Measurements from ENCODE around the gene SYNE1.

SYNE1 gene

GRCh38 chr6:152244998-152245630 lies 392.0 kb downstream of the SYNE1 start:
- no peak overlapping the region for H3K4me3 ChIP-seq (ENCODE audit: low read depth, low read length)
- peak; percentile 43 for DNase-seq (ENCODE audit: low read depth)
- TF ChIP-seq, protein P1, sequence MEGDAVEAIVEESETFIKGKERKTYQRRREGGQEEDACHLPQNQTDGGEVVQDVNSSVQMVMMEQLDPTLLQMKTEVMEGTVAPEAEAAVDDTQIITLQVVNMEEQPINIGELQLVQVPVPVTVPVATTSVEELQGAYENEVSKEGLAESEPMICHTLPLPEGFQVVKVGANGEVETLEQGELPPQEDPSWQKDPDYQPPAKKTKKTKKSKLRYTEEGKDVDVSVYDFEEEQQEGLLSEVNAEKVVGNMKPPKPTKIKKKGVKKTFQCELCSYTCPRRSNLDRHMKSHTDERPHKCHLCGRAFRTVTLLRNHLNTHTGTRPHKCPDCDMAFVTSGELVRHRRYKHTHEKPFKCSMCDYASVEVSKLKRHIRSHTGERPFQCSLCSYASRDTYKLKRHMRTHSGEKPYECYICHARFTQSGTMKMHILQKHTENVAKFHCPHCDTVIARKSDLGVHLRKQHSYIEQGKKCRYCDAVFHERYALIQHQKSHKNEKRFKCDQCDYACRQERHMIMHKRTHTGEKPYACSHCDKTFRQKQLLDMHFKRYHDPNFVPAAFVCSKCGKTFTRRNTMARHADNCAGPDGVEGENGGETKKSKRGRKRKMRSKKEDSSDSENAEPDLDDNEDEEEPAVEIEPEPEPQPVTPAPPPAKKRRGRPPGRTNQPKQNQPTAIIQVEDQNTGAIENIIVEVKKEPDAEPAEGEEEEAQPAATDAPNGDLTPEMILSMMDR (conservative IDR thresholded peaks at IDR 0.05; ENCODE audit: low read depth, low read length) = no peak

DNA sequence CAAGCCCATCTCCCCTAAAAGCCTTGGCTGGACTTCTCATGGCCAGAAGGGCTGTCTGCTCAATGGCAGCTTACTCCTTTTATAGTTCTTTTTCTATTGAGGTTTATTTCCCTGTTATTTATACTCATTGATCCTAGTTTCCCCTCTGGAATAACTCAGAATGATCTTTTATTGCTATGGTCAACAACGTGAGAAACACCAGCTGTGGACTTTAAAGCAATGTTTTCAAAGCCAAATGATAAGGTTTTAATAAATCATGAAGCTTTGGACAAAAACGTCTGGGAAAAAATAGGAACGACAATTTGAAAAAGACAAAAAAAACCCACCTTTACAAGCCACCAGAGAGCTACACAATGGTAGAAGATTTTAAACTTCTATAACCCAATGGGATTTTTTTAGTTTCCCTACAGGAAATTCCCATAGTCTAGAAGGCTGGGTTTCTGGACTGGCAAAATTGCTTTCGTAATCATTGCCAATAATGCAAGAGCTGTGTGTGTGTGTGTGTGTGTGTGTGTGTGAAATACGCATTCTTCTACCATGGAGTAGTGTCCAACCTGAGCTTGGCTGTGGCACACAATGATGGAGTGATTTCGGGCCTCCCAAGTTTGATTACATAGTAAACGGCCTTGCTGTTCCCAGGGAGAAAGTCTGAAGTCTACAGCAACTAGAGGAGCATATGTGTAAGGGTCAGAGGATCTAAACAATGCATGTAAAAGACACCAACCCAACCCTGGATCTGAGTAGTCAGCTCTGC lies 396.0 kb downstream of the SYNE1 start:
- TF ChIP-seq, protein P1 (conservative IDR thresholded peaks at IDR 0.05; ENCODE audit: low read depth, low read length) = no peak
- no peak overlapping the region for H3K4me3 ChIP-seq (ENCODE audit: low read depth, low read length)
- peak; percentile 19 for DNase-seq (ENCODE audit: low read depth)

DNA sequence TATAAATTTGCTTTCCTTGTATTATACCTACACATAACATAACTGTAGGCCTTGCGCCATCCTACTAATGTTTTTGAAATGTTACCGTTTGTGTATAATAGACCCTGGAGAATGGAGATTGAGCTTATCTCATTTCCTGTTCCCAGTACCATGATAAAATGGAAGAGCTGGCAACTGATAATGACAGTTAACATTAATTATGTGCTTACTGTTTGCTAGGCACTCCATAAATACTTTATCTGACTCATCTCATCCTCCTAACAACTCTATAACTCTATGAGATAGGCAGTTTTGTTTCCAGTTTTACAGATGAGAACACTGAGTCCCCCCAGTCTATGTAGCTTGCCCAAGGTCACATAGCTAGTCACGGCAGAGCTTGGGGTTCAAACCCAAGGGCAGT lies 396.7 kb downstream of the SYNE1 start:
- H3K4me3 ChIP-seq (ENCODE audit: low read depth, low read length) = no peak overlapping the region
- DNase-seq (ENCODE audit: low read depth) = no peak
- TF ChIP-seq, protein P1 (conservative IDR thresholded peaks at IDR 0.05; ENCODE audit: low read depth, low read length) = no peak

DNA sequence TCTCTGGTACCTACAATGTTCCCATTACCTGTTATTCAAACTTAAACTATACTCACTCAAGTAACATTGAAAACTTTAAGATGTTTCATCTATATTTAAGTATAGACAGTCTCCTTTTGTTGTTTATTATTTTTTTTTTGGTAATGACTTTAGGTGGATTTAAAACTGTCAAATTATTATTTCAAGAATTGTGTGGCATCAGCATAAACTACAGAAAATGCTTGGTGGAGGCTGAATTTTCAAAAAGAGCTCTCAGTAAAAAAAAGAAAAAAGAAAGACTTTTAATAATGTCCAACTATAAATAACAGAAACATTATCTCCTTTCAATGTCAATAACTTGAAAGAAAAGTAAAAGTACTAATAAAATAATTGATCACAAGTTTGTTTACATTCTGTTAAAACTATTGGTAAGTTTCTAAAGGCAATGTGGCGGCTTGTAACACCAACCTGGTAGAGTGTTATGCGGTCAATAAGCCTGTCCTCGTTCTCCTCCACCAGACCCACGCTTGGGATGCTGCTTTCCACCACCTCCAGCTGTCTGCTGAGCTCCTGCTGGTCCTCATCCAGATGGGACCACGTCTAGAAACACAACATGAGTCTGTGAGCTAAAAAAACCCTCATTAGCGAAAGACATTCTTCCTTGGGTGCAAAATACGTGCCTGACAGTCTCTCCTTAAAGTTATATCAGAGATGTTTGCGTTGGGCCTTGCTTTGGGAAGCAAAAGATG lies 400.6 kb downstream of the SYNE1 start:
- no peak overlapping the region for H3K4me3 ChIP-seq (ENCODE audit: low read depth, low read length)
- DNase-seq (ENCODE audit: low read depth) = no peak
- TF ChIP-seq, protein P1 (conservative IDR thresholded peaks at IDR 0.05; ENCODE audit: low read depth, low read length) = no peak

DNA sequence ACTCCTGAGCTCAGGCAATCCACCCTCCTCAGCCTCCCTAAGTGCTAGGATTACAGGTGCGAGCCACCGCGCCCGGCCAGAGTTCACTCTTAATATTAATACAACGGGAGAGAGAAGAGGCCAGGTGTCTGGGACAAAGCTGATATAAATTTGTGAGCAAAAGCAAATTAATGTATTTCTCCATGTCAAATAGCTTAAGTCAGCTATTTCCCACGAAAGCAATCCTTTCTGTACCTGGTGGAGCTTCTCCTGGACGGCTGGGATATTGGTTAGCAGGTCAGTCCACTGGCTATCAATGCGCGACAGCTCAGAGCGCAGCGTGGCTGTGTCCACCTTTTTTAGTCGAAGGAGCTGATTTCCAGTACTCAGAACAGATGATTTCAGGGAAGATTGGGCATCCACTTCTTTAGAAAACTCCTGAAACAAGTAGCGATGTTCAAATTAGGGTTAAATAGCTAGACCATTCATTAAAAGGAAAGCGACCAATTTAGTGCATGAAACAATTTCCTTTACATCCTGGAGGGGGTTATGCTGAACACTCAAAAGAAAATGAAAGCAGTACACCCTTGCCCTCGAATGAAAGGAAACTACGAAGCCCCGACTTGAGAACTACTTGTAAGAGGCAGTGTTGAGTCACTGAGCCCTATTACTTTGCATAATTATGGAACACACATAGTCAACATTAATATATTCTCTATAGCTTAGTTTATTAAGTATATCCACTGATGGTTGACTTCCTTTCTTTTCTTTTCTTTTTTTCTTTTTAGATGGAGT lies 403.4 kb downstream of the SYNE1 start:
- peak; percentile 10 for DNase-seq (ENCODE audit: low read depth)
- TF ChIP-seq, protein P1 (conservative IDR thresholded peaks at IDR 0.05; ENCODE audit: low read depth, low read length) = no peak
- no peak overlapping the region for H3K4me3 ChIP-seq (ENCODE audit: low read depth, low read length)

DNA sequence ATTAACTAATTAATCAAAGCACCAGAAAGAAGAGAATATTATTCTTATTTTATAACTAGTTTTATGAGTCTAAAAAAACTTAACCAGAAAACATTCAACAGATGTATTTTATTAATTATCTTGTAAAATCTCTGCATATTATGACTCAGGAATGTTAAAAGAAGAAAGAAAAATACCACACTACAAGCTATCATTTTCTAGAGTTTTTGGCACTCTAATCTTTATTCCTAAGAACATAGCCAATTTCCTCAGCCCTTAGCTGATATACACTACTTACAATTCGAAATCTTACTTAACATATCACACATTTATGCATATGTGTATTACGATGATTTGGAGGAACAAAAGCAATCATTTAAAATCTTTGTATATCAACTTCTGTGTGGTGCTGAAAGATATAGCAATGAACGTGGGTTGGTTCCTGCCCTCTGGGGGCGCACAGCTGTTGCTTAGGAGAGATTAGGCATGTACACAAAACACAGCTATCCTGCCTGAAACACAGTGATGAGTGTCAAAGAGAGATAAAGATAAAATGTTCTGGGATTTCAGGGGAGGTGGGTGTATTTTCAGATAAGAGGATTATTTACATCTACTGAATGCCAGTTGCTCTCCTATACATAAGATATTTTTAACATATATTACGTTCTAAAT lies 404.5 kb downstream of the SYNE1 start:
- peak; percentile 82 for DNase-seq (ENCODE audit: low read depth)
- TF ChIP-seq, protein P1 (conservative IDR thresholded peaks at IDR 0.05; ENCODE audit: low read depth, low read length) = peak; percentile 58
- H3K4me3 ChIP-seq (ENCODE audit: low read depth, low read length) = no peak overlapping the region

All from choroid plexus epithelial cell (primary cell).